Measurements from ENCODE around the gene AGMAT. TPM values are rescaled to one million over a fixed set of nuclear protein-coding genes. Genes with fewer than 3 reads are reported as not detected.

AGMAT gene
- total RNA-seq, 1 donor from 2014 or later = 0.31 TPM

DNA sequence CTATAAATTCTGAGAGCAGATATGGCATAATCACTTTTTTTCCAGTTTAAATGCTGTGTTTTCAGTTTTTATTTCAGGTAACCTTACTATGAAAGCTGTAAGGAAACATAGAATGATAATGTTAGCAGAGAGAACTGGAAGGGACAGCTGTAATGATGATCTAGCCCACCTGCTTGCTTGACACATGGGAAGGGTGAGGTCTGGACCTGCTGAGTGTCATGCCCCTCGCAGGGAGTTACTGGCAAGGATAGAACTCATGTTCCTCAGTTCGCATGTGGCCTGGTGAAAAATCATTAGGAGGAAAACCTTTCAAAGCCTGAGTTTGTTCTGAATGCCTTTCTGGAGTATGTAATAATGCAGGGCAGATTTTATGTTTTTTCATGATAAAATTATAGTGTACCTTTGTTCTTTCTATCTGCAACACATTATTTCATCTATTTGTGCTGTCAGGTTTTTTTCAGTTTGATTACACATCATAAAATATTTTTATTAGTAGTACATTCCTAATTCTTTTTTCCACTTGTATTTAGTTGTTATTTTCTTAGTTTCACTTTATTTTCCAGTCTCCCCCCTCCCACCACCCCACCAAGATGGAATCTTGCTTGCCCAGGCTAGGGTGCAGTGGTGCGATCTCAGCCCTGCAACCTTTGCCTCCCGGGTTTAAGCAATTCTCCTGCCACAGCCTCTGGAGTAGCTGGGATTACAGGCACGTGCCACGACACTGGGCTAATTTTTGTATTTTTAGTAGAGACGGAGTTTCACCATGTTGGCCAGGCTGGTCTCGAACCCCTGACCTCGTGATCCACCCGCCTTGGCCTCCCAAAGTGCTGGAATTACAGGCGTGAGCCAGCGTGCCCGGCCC is 40.4 kb upstream of the AGMAT start:
- Mint-ChIP-seq H3K9me3 (no peaks in the 10 kb centered on the region), H3K27me3 (ENCODE audit: low read depth) (no peaks in the 10 kb centered on the region), H3K4me3 (no peak overlapping the region), H3K27ac (peak overlapping the region; percentile 85), H3K4me1 (peaks cover 34% of the 10 kb centered on the region), H3K36me3 (peaks cover 15% of the 10 kb centered on the region)
- no peak for DNase-seq (ENCODE audit: low spot score in 2 of 2, unreplicated experiment in 2 of 2)
- TF ChIP-seq, protein P1, sequence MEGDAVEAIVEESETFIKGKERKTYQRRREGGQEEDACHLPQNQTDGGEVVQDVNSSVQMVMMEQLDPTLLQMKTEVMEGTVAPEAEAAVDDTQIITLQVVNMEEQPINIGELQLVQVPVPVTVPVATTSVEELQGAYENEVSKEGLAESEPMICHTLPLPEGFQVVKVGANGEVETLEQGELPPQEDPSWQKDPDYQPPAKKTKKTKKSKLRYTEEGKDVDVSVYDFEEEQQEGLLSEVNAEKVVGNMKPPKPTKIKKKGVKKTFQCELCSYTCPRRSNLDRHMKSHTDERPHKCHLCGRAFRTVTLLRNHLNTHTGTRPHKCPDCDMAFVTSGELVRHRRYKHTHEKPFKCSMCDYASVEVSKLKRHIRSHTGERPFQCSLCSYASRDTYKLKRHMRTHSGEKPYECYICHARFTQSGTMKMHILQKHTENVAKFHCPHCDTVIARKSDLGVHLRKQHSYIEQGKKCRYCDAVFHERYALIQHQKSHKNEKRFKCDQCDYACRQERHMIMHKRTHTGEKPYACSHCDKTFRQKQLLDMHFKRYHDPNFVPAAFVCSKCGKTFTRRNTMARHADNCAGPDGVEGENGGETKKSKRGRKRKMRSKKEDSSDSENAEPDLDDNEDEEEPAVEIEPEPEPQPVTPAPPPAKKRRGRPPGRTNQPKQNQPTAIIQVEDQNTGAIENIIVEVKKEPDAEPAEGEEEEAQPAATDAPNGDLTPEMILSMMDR (IDR thresholded peaks at IDR 0.05; ENCODE audit: unreplicated experiment) = no peak

DNA sequence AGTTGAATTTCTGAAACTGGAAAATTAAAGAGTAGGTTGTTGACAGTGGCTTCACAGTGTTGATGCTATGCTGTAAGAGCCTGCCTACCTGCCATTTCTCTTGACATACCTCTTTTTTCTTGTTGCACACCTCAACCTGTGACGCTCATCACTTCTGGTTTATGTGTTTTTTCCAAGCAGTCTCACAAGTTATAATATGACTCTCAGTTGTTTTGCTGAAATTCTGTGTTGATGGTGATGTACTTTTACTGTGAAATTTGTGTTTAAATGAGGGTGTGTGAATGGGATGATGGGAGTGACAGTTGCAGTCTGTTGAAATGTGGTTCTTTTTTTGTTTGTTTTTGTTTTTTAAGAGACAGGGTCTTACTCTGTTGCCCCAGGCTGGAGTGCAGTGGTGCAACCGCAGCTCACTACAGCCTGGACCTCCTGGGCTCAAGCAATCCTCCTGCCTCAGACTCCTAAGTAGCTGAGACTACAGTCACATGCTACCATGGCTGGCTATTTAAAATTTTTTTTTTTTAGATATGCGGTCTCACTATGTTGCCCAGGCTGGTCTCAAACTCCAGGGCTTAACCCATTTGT is 39.4 kb upstream of the AGMAT start:
- no peak overlapping the region for H3K4me3 Mint-ChIP-seq
- H3K9me3 Mint-ChIP-seq = no peaks in the 10 kb centered on the region
- H3K4me1 Mint-ChIP-seq = peaks cover 38% of the 10 kb centered on the region
- TF ChIP-seq, protein P1 (IDR thresholded peaks at IDR 0.05; ENCODE audit: unreplicated experiment) = no peak
- H3K27ac Mint-ChIP-seq = no peak overlapping the region
- peaks cover 10% of the 10 kb centered on the region for H3K36me3 Mint-ChIP-seq
- no peak for DNase-seq (ENCODE audit: low spot score in 2 of 2, unreplicated experiment in 2 of 2)
- H3K27me3 Mint-ChIP-seq (ENCODE audit: low read depth) = no peaks in the 10 kb centered on the region

DNA sequence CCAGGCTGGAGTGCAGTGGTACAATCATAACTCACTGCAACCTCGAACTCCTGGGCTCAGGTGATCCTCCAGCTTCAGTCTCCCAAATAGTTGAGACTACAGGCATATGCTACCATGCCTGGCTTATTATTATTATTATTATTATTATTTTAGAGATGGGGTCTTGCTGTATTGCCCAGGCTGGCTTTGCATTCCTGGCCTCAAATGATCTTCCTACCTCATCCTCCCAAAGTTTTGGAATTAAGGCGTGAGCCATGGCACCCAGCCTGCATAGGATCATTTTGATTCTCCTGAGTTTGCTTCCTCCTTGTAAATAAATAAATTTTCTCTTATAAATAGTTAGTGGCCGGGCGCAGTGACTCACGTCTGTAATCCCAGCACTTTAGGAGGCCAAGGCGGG is 38.6 kb upstream of the AGMAT start:
- Mint-ChIP-seq H3K9me3 (no peaks in the 10 kb centered on the region), H3K4me1 (peaks cover 44% of the 10 kb centered on the region), H3K27ac (no peak overlapping the region), H3K27me3 (ENCODE audit: low read depth) (no peaks in the 10 kb centered on the region), H3K4me3 (no peak overlapping the region), H3K36me3 (peaks cover 6% of the 10 kb centered on the region)
- TF ChIP-seq, protein P1 (IDR thresholded peaks at IDR 0.05; ENCODE audit: unreplicated experiment) = no peak
- DNase-seq (ENCODE audit: low spot score in 2 of 2, unreplicated experiment in 2 of 2) = no peak

DNA sequence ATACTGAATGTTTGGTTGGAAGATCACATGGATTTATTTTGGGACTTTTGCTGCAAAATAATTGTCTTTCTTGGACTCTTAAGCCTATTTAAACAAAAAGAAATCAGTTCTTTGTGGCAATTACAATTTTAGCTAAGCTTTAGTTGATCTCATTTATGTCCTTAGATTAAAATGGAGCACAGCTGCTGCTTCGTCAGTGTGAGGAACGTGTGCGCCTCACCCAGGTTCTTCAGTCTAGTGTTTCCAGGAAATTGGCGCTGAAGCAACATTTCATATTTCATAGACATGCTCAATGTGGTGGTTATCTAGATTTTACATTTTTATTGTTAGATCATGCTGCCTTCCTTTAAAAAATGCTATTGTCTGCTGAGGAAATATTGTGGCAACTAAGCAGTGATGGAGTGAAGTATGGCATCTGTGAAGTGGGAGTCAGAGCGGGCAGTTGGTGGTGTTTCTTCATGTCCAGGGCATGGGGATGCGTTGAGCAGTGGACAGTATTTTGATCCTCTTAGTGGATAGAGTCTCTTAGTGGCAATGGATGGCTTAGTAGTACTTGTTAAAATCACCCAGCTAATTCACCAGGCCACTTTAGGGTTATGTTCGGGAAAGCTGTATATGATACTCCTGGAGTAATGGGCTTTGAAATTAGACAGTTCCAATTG is 38.0 kb upstream of the AGMAT start:
- TF ChIP-seq, protein P1 (IDR thresholded peaks at IDR 0.05; ENCODE audit: unreplicated experiment) = no peak
- Mint-ChIP-seq H3K4me1 (peaks cover 46% of the 10 kb centered on the region), H3K4me3 (no peak overlapping the region), H3K9me3 (no peaks in the 10 kb centered on the region), H3K27ac (peak overlapping the region; percentile 74), H3K27me3 (ENCODE audit: low read depth) (no peaks in the 10 kb centered on the region), H3K36me3 (peaks cover 6% of the 10 kb centered on the region)
- no peak for DNase-seq (ENCODE audit: low spot score in 2 of 2, unreplicated experiment in 2 of 2)

DNA sequence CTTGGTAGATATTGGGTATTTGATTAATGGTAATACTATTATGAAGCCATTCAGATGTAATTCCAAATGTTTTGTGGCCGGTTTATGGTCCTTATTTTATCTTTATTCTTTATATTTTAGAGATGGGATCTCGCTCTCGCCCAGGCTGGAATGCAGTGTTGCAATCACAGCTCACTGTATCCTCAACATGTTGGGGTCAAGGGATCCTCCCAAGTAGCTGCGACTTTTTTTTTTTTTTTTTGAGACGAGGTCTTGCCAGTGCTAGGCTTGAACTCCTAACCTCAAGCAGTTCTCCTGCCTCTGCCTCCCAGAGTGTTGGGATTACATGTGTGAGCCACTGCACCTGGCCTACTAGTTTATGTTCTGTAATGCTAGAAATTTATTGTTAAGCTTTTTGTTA is 37.1 kb upstream of the AGMAT start:
- no peak overlapping the region for H3K27ac Mint-ChIP-seq
- DNase-seq (ENCODE audit: low spot score in 2 of 2, unreplicated experiment in 2 of 2) = no peak
- no peaks in the 10 kb centered on the region for H3K27me3 Mint-ChIP-seq (ENCODE audit: low read depth)
- no peak overlapping the region for H3K4me3 Mint-ChIP-seq
- H3K4me1 Mint-ChIP-seq = peaks cover 41% of the 10 kb centered on the region
- peaks cover 6% of the 10 kb centered on the region for H3K36me3 Mint-ChIP-seq
- TF ChIP-seq, protein P1 (IDR thresholded peaks at IDR 0.05; ENCODE audit: unreplicated experiment) = no peak
- no peaks in the 10 kb centered on the region for H3K9me3 Mint-ChIP-seq

Measured in mesothelial cell of epicardium (in vitro differentiated cells).